ENCODE results near the gene ARHGAP31. TPM values are rescaled to one million over a fixed set of nuclear protein-coding genes. Genes with fewer than 3 reads are reported as not detected.

Gene ARHGAP31
- total RNA-seq, 4 donors from 2014 or later, result 40.5 to 46.5 (median 44.4) TPM

GRCh38 chr3:119311081-119311925, 17.1 kb downstream of the ARHGAP31 start:
- Histone ChIP-seq H3K36me3 (peaks cover 0 to 13% (median 0%) of the 10 kb centered on the region in 3 donors), H3K9me3 (no peaks in the 10 kb centered on the region), H3K4me1 (peaks cover 0 to 50% (median 21%) of the 10 kb centered on the region in 4 donors), H3K27ac (peak overlapping the region in 1 of 4 donors; percentile 1), H3K27me3 (no peaks in the 10 kb centered on the region), H3K4me3 (no peak overlapping the region)
- no peak for DNase-seq (ENCODE audit: low spot score in 2 of 2)
- no peak for TF ChIP-seq POLR2A (IDR thresholded peaks at IDR 0.05)
- no peak for TF ChIP-seq EP300 (IDR thresholded peaks at IDR 0.05)
- 78 to 81% methylated on average over 10 of the region's 10 CpGs for WGBS, 2 donors

- TF ChIP-seq EP300 (IDR thresholded peaks at IDR 0.05) (no peak), CTCF (IDR thresholded peaks at IDR 0.05) (no peak), POLR2A (IDR thresholded peaks at IDR 0.05) (no peak)
- no peak overlapping the region for H3K4me3 ChIP-seq
- WGBS, 2 donors, result 83 to 86% methylated on average over 3 of the region's 3 CpGs
- H3K27me3 ChIP-seq, result no peaks in the 10 kb centered on the region
- no peak overlapping the region for H3K27ac ChIP-seq
- no peak for DNase-seq (ENCODE audit: low spot score in 2 of 2)
- H3K9me3 ChIP-seq, result no peaks in the 10 kb centered on the region
- peaks cover 0 to 7% (median 0%) of the 10 kb centered on the region in 3 donors for H3K36me3 ChIP-seq
- H3K4me1 ChIP-seq, result peaks cover 0 to 62% (median 17%) of the 10 kb centered on the region in 4 donors
Observed at GRCh38 chr3:119313461-119313860, 19.3 kb downstream of the ARHGAP31 start.

- Histone ChIP-seq H3K27me3 (no peaks in the 10 kb centered on the region), H3K27ac (peak overlapping the region in 1 of 4 donors; percentile 37), H3K4me1 (peaks cover 0 to 66% (median 16%) of the 10 kb centered on the region in 4 donors), H3K36me3 (peaks cover 0 to 6% (median 0%) of the 10 kb centered on the region in 3 donors), H3K9me3 (no peaks in the 10 kb centered on the region), H3K4me3 (no peak overlapping the region)
- no peak for DNase-seq (ENCODE audit: low spot score in 2 of 2)
- TF ChIP-seq EP300 (IDR thresholded peaks at IDR 0.05) (no peak), CTCF (IDR thresholded peaks at IDR 0.05) (no peak), POLR2A (IDR thresholded peaks at IDR 0.05) (no peak)
- WGBS, 2 donors, result 66 to 67% methylated on average over 1 of the region's 1 CpG
Observed at GRCh38 chr3:119314821-119315220, 20.6 kb downstream of the ARHGAP31 start.

- 58 to 60% methylated on average over 3 of the region's 3 CpGs for WGBS, 2 donors
- H3K4me3 ChIP-seq, result no peak overlapping the region
Observed at GRCh38 chr3:119315600-119316312, 21.6 kb downstream of the ARHGAP31 start.

GRCh38 chr3:119316313-119316670, 22.1 kb downstream of the ARHGAP31 start:
- H3K4me3 ChIP-seq, result no peak overlapping the region
- TF ChIP-seq EP300 (IDR thresholded peaks at IDR 0.05) (no peak), CTCF (IDR thresholded peaks at IDR 0.05) (no peak), POLR2A (IDR thresholded peaks at IDR 0.05) (no peak)
- H3K36me3 ChIP-seq, result peaks cover 0 to 6% (median 0%) of the 10 kb centered on the region in 3 donors
- peaks cover 0 to 63% (median 4%) of the 10 kb centered on the region in 4 donors for H3K4me1 ChIP-seq
- DNase-seq (ENCODE audit: low spot score in 2 of 2), result no peak
- no peaks in the 10 kb centered on the region for H3K9me3 ChIP-seq
- H3K27me3 ChIP-seq, result no peaks in the 10 kb centered on the region
- peak overlapping the region in 1 of 4 donors; percentile 26 for H3K27ac ChIP-seq

More at GRCh38 chr3:119315600-119316312, 21.6 kb downstream of the ARHGAP31 start:
- no peaks in the 10 kb centered on the region for H3K27me3 ChIP-seq
- H3K4me1 ChIP-seq, result peaks cover 0 to 66% (median 7%) of the 10 kb centered on the region in 4 donors
- no peak for DNase-seq (ENCODE audit: low spot score in 2 of 2)
- H3K27ac ChIP-seq, result peak overlapping the region in 2 of 4 donors; percentile 26 to 37
- H3K9me3 ChIP-seq, result no peaks in the 10 kb centered on the region
- peaks cover 0 to 6% (median 0%) of the 10 kb centered on the region in 3 donors for H3K36me3 ChIP-seq
- TF ChIP-seq EP300 (IDR thresholded peaks at IDR 0.05), result no peak
- TF ChIP-seq POLR2A (IDR thresholded peaks at IDR 0.05), result no peak
- no peak for TF ChIP-seq CTCF (IDR thresholded peaks at IDR 0.05)

All from tibial nerve (tissue), 4 donors.